Midbrain (tissue), 1 donor: ENCODE measurements around the gene HMX3.

Source experiments
- DNase-seq: peaks from one replicate; lab custom pipeline; 2025; lab: John Stamatoyannopoulos, UW

Gene HMX3

GRCh38 chr10:123134343-123134914 is 1.3 kb upstream of the HMX3 start:
- no peak for DNase-seq

GRCh38 chr10:123134915-123135414 is 805 bp upstream of the HMX3 start:
- no peak for DNase-seq

- no peak for DNase-seq
Observed at GRCh38 chr10:123136221-123136805, 543 bp downstream of the HMX3 start.

GRCh38 chr10:123136806-123137642 is 1.3 kb downstream of the HMX3 start:
- no peak for DNase-seq

GRCh38 chr10:123139165-123139520 is 3.4 kb downstream of the HMX3 start:
- DNase-seq: no peak

- no peak for DNase-seq
Observed at GRCh38 chr10:123139521-123140163, 3.9 kb downstream of the HMX3 start.

GRCh38 chr10:123140164-123140982 is 4.6 kb downstream of the HMX3 start:
- no peak for DNase-seq

- no peak for DNase-seq
Observed at GRCh38 chr10:123140983-123141390, 5.2 kb downstream of the HMX3 start.

GRCh38 chr10:123141791-123142700 is 6.3 kb downstream of the HMX3 start:
- DNase-seq: no peak

- no peak for DNase-seq
Observed at GRCh38 chr10:123142701-123143161, 7.0 kb downstream of the HMX3 start.

GRCh38 chr10:123143162-123143824 is 7.5 kb downstream of the HMX3 start:
- no peak for DNase-seq

GRCh38 chr10:123143825-123144168 is 8.0 kb downstream of the HMX3 start:
- no peak for DNase-seq

- DNase-seq: no peak
Observed at GRCh38 chr10:123144697-123145541, 9.1 kb downstream of the HMX3 start.

GRCh38 chr10:123145542-123146012 is 9.8 kb downstream of the HMX3 start:
- DNase-seq: no peak

GRCh38 chr10:123146013-123146893 is 10.5 kb downstream of the HMX3 start:
- DNase-seq: no peak

GRCh38 chr10:123146894-123147634 is 11.3 kb downstream of the HMX3 start:
- no peak for DNase-seq
